HS-27A (cell line): ENCODE measurements around the gene ABLIM2.

ENCODE experiments used
- DNase-seq: peaks from one replicate; pipeline ENCODE4 v3.0.0-alpha.2; 2012; ENCODE audit warnings: low read depth, missing footprints

The ABLIM2 gene

DNA sequence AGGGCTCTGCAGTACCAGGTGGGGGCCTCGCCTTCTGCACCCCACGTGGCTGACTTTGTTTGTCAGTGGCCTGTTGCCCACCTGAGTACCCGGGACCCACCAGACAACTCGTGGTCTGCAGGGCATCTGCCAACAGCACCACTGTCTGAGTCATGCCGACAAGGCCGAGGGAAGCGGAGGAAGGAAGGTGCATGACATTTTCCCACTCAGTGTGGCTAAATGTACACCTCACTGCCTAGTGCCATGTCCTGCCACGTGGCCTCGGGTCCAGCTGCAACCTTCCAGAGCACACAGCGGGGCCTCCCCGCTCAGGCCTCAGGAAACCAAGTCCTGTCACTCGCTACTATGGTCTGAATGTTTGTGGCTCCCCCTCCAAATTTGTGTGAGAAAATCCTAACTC is 22.1 kb downstream of the ABLIM2 start:
- no peak for DNase-seq

- DNase-seq = no peak
Observed at GRCh38 chr4:8135666-8136065, 22.9 kb downstream of the ABLIM2 start.

GRCh38 chr4:8133897-8134563 is 24.6 kb downstream of the ABLIM2 start:
- no peak for DNase-seq

- no peak for DNase-seq
Observed at GRCh38 chr4:8132947-8133705, 25.5 kb downstream of the ABLIM2 start.

DNA sequence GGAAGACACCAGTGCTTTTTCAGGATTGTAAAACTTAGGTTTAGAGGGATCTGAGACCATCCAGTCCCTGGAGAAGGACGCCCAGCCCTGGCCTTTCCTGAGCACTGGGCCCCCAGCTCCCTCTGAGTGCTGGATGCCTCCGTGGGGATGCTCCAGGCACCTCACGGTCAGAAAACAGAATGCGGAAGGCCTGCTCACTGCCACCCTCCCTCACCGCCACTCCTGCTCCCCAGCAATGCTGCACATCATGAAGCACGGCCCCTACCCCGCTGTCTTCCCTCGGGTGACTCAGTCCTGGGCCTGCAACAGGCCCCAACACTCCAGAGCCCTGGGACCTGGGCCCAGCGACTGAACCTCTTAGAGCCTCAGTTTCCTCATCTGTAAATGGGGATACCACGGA is 26.2 kb downstream of the ABLIM2 start:
- no peak for DNase-seq

DNA sequence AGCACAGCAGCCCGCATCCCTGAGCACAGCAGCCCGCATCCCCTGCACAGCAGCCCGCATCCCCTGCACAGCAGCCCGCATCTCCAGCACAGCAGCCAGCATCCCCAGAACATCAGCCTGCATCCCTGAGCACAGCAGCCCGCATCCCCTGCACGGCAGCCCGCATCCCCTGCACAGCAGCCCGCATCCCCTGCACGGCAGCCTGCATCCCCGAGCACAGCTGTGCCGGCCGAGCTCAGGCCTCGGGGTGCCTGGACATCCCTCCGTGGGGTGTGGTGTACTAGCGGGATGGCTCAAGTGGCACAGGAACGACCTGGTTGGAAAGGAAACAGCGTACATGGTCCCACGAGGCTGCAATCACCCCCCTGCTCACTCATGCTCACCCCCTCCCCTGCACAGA is 26.8 kb downstream of the ABLIM2 start:
- DNase-seq = no peak

GRCh38 chr4:8131210-8131609 is 27.4 kb downstream of the ABLIM2 start:
- no peak for DNase-seq

- no peak for DNase-seq
Observed at GRCh38 chr4:8130346-8131066, 28.1 kb downstream of the ABLIM2 start.

DNA sequence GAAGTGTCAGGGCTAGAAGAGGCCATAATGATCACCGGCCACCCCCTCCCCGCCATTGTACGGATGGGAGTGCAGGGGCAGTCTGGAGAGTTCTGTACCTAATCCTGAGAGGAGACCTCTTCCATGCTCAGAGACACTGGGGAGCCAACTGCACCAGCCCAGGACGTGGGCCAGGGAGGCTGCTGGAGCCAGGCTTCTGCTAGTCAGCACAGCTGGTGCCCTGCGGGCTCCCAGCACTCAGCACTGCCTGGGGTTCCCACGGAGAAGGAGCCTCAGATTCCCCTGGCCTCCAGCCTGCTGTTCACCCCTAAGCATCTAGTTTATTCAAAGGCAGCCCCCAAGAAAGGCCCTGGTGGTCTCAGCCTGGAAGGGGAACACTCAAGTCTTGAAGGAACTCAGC is 28.8 kb downstream of the ABLIM2 start:
- DNase-seq = no peak

DNA sequence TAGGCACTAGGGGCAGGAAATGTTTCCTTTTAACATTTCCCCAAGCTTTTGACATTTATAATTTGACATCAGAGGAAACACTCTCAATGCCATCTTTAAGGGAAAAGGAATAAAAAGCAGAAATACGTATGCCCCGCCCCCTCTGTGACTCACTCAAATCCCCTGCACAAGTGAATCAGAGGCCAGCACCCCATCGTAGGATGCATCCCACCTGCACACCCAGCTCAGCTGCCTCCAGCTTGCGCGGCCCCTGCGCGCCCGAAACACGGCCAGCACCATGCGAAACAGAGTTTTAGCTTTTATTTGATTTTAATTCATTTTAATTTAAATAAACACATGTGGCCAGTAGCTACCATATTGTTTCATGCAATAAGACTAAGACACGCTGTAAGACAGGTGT is 29.5 kb downstream of the ABLIM2 start:
- no peak for DNase-seq

GRCh38 chr4:8128100-8128856 is 30.3 kb downstream of the ABLIM2 start:
- DNase-seq = no peak

GRCh38 chr4:8127051-8127826 is 31.4 kb downstream of the ABLIM2 start:
- DNase-seq = no peak

- DNase-seq = no peak
Observed at GRCh38 chr4:8126523-8126922, 32.1 kb downstream of the ABLIM2 start.

- DNase-seq = no peak
Observed at GRCh38 chr4:8125526-8126056, 33.0 kb downstream of the ABLIM2 start.

DNA sequence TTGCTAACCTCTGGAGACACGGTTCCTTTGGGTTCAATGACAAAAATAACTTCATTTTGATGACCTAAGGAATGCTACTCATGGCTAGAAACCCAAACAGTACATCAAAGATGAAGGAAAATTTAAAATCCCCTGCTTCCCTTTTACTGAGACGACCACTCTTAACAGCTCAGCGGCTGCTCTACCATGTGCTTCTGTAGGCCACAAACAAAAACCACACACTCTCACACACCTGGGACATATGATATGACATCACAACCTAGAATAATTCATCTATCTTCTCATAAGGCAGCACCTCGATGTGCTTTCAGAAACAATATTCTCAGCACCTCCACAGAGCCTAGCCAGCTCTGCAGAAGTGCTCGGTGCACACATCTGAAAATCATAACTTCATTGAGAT is 34.7 kb downstream of the ABLIM2 start:
- no peak for DNase-seq

DNA sequence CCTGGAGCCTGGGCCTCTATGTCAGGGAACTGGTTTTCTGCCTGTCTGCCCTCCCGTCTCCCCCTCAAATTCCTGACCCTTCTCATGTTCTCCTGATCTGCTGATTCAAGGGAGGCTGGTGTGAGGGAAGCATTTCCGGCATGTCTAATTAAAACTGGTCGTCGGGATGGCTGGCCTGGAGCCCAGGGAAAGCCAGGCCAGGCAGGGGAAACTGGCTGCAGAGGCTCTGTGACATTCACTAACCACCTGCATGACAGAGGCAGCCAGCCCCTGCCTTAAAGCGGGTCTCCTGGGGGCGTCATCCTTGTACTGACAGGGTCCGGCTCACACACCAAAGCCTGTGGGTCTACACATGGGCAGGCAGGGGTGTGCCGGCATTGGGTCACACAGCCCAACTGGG is 35.2 kb downstream of the ABLIM2 start:
- DNase-seq = no peak

DNA sequence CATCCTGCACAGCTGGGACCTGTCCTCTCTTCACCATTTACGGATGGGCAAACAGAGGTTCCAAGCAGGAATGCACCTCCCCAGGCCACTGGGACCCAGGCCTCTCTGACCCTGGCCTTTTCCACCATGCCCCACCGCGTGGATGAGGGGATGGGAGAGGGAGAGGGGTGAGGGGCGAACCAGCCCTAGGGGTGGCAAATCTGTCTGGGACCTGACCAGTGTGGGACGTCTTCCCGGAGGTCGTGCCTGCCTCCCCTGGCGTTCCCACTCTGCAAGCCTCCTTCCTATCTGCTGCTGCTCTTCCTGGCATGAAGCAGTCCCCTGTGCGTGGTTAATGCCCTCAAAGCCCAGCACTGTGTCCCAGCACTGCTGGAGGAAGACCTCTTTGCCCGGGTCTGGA is 35.9 kb downstream of the ABLIM2 start:
- DNase-seq = no peak

DNA sequence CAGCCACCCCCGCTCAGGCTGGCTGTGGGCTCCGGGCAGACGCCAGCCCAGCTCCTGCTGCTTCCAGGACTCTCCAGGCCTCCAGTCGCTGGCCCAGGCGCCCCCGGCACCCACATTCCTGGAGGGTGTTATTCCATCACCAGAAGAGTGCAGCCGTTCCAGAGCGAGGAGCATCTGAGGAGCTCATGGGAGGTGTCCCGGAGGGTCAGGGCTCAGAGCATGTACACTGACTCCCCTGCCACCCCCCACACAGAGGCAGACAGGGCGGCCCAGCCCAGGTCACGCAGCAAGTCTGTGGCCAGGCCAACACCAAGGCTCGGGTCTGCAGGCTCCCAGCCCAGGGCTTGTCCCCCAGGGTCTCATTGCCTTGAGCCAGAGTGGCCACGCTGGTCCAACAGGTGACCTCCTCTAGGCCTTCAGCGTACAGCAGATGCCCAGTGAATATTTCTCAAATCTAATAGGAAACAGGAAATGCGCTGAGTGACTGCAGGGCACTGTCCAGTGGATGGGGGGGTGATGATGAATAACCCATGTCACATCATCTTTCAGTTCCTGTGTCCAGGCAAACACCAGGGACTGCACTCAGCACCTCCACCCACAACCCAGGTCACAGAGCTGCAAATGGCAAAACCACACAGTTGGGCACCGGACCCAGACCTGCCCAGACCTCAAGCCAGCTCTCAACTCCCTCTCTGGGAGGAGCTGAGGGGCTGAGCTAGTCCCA is 37.2 kb downstream of the ABLIM2 start:
- DNase-seq = no peak

- DNase-seq = no peak
Observed at GRCh38 chr4:8120501-8120900, 38.1 kb downstream of the ABLIM2 start.

DNA sequence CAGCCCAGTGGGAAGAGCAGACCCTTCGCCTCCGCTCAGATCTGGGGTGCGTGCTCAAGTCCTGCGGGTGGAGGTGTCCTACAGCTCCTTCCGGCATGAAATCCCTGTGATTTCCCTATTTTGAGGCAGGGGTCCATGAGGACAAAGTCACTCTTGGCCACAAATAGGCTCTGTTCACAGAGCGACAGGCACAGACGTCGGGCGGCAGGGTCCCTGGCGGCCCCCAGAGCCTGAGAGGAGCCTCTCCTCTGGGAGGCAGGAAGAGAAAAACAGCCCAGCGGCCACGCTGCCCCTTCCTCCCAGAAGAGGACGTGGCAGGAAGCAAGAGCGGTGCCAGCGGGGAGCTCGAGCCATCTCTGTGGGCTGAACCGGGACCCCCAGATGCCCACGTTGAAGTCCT is 38.7 kb downstream of the ABLIM2 start:
- DNase-seq = no peak

- no peak for DNase-seq
Observed at GRCh38 chr4:8118531-8118930, 40.1 kb downstream of the ABLIM2 start.
